A549 (cell line): Measurements from ENCODE around the gene KCNF1. TPM values are rescaled to one million over a fixed set of nuclear protein-coding genes. Genes with fewer than 3 reads are reported as not detected.

ENCODE experiments used
- ATAC-seq, 2 experiments: fragments of 200-7000 bp in 1 of 2; fragments of >200 bp in 1 of 2; cut with Nextera tagmentation in 1 of 2; cut with Tn5 transposase in 1 of 2; 3 replicates each; pipeline versions ENCODE4 v1.8.0 to v1.9.1; 2018 to 2020; ENCODE audit warnings: mild to moderate bottlenecking in 1 of 2, moderate library complexity in 1 of 2
- CTCF ChIA-PET: fragments of 300-600 bp; sonication (Branson Sonifier 250); formaldehyde crosslinking; extraction: SDS; loops from one replicate; lab custom pipeline; 2021; ENCODE audit warnings: antibody characterized with exemption, inconsistent platforms; lab: Yijun Ruan, JAX
- POLR2A ChIA-PET: fragments of 350-600 bp; formaldehyde crosslinking; extraction: SDS; loops from one replicate; lab custom pipeline; 2021; ENCODE audit warnings: antibody characterized with exemption, inconsistent platforms; lab: Yijun Ruan, JAX
- DNase-seq, 2 experiments: peaks; one replicate each; pipeline versions ENCODE4 v3.0.0 to v3.0.0-alpha.2; 2011 to 2016; ENCODE audit warnings: low read depth in 1 of 2, low spot score in 1 of 2
- FAIRE-seq: peaks from 2 replicates; lab custom pipeline; 2011; peaks lifted over from hg19 to GRCh38; lab: Jason Lieb, UNC
- H3K27ac ChIP-seq, 2 experiments: fragments of >200 bp; sonication (Bioruptor Twin); formaldehyde crosslinking; 3 replicates each; pipeline ENCODE4 v1.5.1; 2016 to 2017
- H3K4me1 ChIP-seq: fragments of >200 bp; sonication (Bioruptor Twin); formaldehyde crosslinking; 3 replicates; pipeline ENCODE4 v1.6.1; 2016
- H3K4me2 ChIP-seq: fragments of >200 bp; sonication (Bioruptor Twin); formaldehyde crosslinking; 3 replicates; pipeline ENCODE4 v1.6.1; 2016
- H3K4me3 ChIP-seq: fragments of >200 bp; sonication (Bioruptor Twin); formaldehyde crosslinking; 3 replicates; pipeline ENCODE4 v1.5.1; 2016
- H3K9me3 ChIP-seq: fragments of >200 bp; sonication (Bioruptor Twin); formaldehyde crosslinking; 3 replicates; pipeline ENCODE4 v1.6.1; 2016
- CBX2 ChIP-seq: fragments of 200-600 bp; sonication (generic); IDR thresholded peaks from 2 replicates; pipeline ENCODE4 v1.6.1; 2016; ENCODE audit warnings: low read depth, mild to moderate bottlenecking, borderline replicate concordance
- CBX8 ChIP-seq: fragments of 200-600 bp; sonication (generic); IDR thresholded peaks from 2 replicates; pipeline ENCODE4 v1.6.1; 2016
- CHD2 ChIP-seq: fragments of 150-350 bp; IDR thresholded peaks from 2 replicates; pipeline ENCODE4 v1.6.1; 2014; ENCODE audit warnings: low read length; ENCODE audit not compliant: partially characterized antibody
- CHD4 ChIP-seq: fragments of 200-600 bp; sonication (generic); IDR thresholded peaks from 2 replicates; pipeline ENCODE4 v1.6.1; 2016; ENCODE audit warnings: antibody characterized with exemption, mild to moderate bottlenecking, borderline replicate concordance
- FOSL2 ChIP-seq, 2 experiments: fragments of 450-650 bp in 1 of 2; fragments of >200 bp in 1 of 2; sonication (Bioruptor Twin) in 1 of 2; formaldehyde crosslinking; IDR thresholded peaks; 2 replicates each; pipeline versions ENCODE4 v1.5.0 to v1.6.1; 2016 to 2020; ENCODE audit warnings: mild to moderate bottlenecking in 1 of 2, moderate library complexity in 1 of 2
- HDAC2 ChIP-seq: fragments of 200-600 bp; sonication (generic); IDR thresholded peaks from 2 replicates; pipeline ENCODE4 v1.6.1; 2016
- HEYL ChIP-seq: fragments of 250-450 bp; sonication (Bioruptor Pico); IDR thresholded peaks from 2 replicates; pipeline ENCODE4 v1.8.0; 2021; ENCODE audit warnings: mild to moderate bottlenecking, moderate library complexity
- HOXA7 ChIP-seq: fragments of 250-450 bp; sonication (Bioruptor Pico); IDR thresholded peaks from 2 replicates; pipeline ENCODE4 v1.5.0; 2020; ENCODE audit warnings: mild to moderate bottlenecking, moderate library complexity
- HOXB5 ChIP-seq: fragments of 250-450 bp; sonication (Bioruptor Pico); IDR thresholded peaks from 2 replicates; pipeline ENCODE4 v1.5.0; 2020; ENCODE audit warnings: mild to moderate bottlenecking, moderate library complexity
- JUNB ChIP-seq: fragments of >200 bp; sonication (Bioruptor Twin); formaldehyde crosslinking; IDR thresholded peaks from 2 replicates; pipeline ENCODE4 v1.6.1; 2016
- MAZ ChIP-seq: fragments of 150-350 bp; IDR thresholded peaks from 2 replicates; pipeline ENCODE4 v1.6.1; 2014; ENCODE audit warnings: antibody characterized with exemption, low read depth, low read length, borderline replicate concordance
- NPAS2 ChIP-seq: fragments of 250-450 bp; sonication (Bioruptor Pico); IDR thresholded peaks from 2 replicates; pipeline ENCODE4 v1.8.0; 2022; ENCODE audit warnings: mild to moderate bottlenecking, moderate library complexity, borderline replicate concordance
- PBX3 ChIP-seq: IDR thresholded peaks from 2 replicates; pipeline ENCODE4 v1.6.1; 2012
- PHF8 ChIP-seq: fragments of 200-600 bp; sonication (generic); IDR thresholded peaks from 2 replicates; pipeline ENCODE4 v1.6.1; 2016; ENCODE audit warnings: low read depth, mild to moderate bottlenecking, antibody characterized with exemption, moderate library complexity, borderline replicate concordance
- POLR2A ChIP-seq: IDR thresholded peaks from 2 replicates; pipeline ENCODE4 v1.6.1; 2012; ENCODE audit warnings: mild to moderate bottlenecking, low read length
- RAD21 ChIP-seq, 2 experiments: fragments of >200 bp in 1 of 2; sonication (Bioruptor Twin) in 1 of 2; formaldehyde crosslinking in 1 of 2; IDR thresholded peaks in 1 of 2; conservative IDR thresholded peaks in 1 of 2; 2 replicates in 1 of 2; 3 replicates in 1 of 2; pipeline ENCODE4 v1.6.1; 2012 to 2018; ENCODE audit warnings: inconsistent platforms in 1 of 2
- RNF2 ChIP-seq: fragments of 200-600 bp; sonication (generic); IDR thresholded peaks from 2 replicates; pipeline ENCODE4 v1.6.1; 2016; ENCODE audit warnings: low read depth, mild to moderate bottlenecking, antibody characterized with exemption, moderate library complexity, borderline replicate concordance
- SREBF2 ChIP-seq: fragments of 450-650 bp; IDR thresholded peaks from 2 replicates; pipeline ENCODE4 v1.6.1; 2014; ENCODE audit warnings: mild to moderate bottlenecking, moderate library complexity
- ZC3H11A ChIP-seq: fragments of 450-650 bp; IDR thresholded peaks from 2 replicates; pipeline ENCODE4 v1.6.1; 2014; ENCODE audit warnings: antibody characterized with exemption, mild to moderate bottlenecking
- ZFP36 ChIP-seq: fragments of 450-650 bp; IDR thresholded peaks from 2 replicates; pipeline ENCODE4 v1.6.1; 2014; ENCODE audit warnings: borderline replicate concordance; ENCODE audit not compliant: partially characterized antibody
- WGBS: methylation state at CpG from one replicate; pipeline ENCODE4 v1.1.6; 2017; ENCODE audit errors: missing lambda C conversion rate; 5-methylcytosine and 5-hydroxymethylcytosine counted together
- polyA plus RNA-seq, 4 experiments: library from polyadenylated mRNA; depleted of rRNA in 3 of 4; stranded (reverse); fragments of >200 nt; fragmentation: RNase III in 1 of 4; extraction: RNeasy Plus Mini Kit Qiagen cat#74134 plus additional on column Dnase treatment in 1 of 4; gene quantifications; 2 replicates in 3 of 4; 3 replicates in 1 of 4; pipeline ENCODE4 v1.2.3, GENCODE V29; 2011 to 2017

The KCNF1 gene
- polyA plus RNA-seq, 2 of the 4 experiments (the other 2 are of a cell fraction) = 3.7 to 4.4 TPM

GRCh38 chr2:10923008-10923375, 11.3 kb downstream of the KCNF1 start:
- no peak for ATAC-seq
- no peak for TF ChIP-seq CBX2
- TF ChIP-seq ZFP36 = no peak
- TF ChIP-seq HOXB5 = no peak
- no peak for TF ChIP-seq ZC3H11A
- TF ChIP-seq RNF2 = no peak
- TF ChIP-seq PBX3 = no peak
- TF ChIP-seq CBX8 = no peak
- TF ChIP-seq NPAS2 (CRISPR knock-in tag) = no peak
- TF ChIP-seq HOXA7 = no peak
- TF ChIP-seq HDAC2 = no peak
- TF ChIP-seq RAD21 (conservative IDR thresholded peaks at IDR 0.05 in 1 of 2, IDR thresholded peaks at IDR 0.05 in 1 of 2) = no peak
- no peak for TF ChIP-seq SREBF2
- H3K4me2 ChIP-seq = no peak overlapping the region
- WGBS = 78% methylated on average over 7 of the region's 7 CpGs
- H3K9me3 ChIP-seq = no peaks in the 10 kb centered on the region
- 0 out of 6 replicates have a peak overlapping the region, but pooled peaks of 1 of the 2 experiments have one; percentile 22 for H3K27ac ChIP-seq
- ChIA-PET CTCF (interaction anchor here (3.7 kb wide), 1 partner anchor 12 kb away, joined by 28 read pairs; the partner anchor contains the start of gene KCNF1), POLR2A (no interaction called here)
- no peak for FAIRE-seq
- no peak for DNase-seq
- no peak overlapping the region for H3K4me3 ChIP-seq
- no peaks in the 10 kb centered on the region for H3K4me1 ChIP-seq

GRCh38 chr2:10923965-10924364, 12.2 kb downstream of the KCNF1 start:
- POLR2A ChIA-PET = no interaction called here
- TF ChIP-seq PHF8 = no peak
- H3K4me3 ChIP-seq = no peak overlapping the region
- 0 out of 6 replicates have a peak overlapping the region, but pooled peaks of 1 of the 2 experiments have one; percentile 20 for H3K27ac ChIP-seq
- no peak for ATAC-seq
- FAIRE-seq = no peak
- CTCF ChIA-PET = no interaction called here
- H3K9me3 ChIP-seq = no peaks in the 10 kb centered on the region
- DNase-seq = no peak
- H3K4me2 ChIP-seq = no peak overlapping the region
- H3K4me1 ChIP-seq = no peaks in the 10 kb centered on the region
- 93% methylated on average over 6 of the region's 6 CpGs for WGBS

DNA sequence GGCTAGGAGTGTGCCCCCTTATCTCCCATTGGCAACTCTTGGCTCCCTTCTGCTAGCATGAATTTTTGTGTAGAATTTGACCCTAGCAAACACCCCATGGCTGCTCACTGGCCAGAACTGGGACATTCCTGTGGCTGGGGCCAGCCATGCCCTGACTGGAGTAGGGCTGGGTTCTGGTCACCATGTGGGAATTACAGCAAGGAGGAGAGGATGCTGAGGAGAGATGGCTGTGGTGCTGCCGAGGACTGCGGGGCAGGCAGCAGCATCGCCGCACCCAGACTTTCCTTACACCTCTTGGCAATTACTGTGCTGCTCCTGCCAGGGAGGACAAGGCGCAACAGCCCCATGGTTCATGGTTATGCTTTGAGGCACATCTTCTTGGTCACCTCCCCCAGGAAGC, 12.7 kb downstream of the KCNF1 start:
- Histone ChIP-seq H3K4me1 (no peaks in the 10 kb centered on the region), H3K27ac (peak overlapping the region in 1 of 2 experiments; percentile 27; a peak in 2 of 6 replicates), H3K4me3 (no peak overlapping the region), H3K4me2 (no peak overlapping the region)
- no peak for DNase-seq
- ChIA-PET CTCF (interaction anchor here (1.2 to 11.2 kb wide), 2 partner anchors 11 to 92 kb away, joined by 6 to 120 read pairs; partner anchors contain the start of gene KCNF1), POLR2A (no interaction called here)
- FAIRE-seq = no peak
- ATAC-seq = no peak
- no peak for TF ChIP-seq ZC3H11A
- TF ChIP-seq CHD4 = no peak
- TF ChIP-seq MAZ = no peak
- TF ChIP-seq HEYL (CRISPR knock-in tag) = no peak
- TF ChIP-seq FOSL2 (IDR thresholded peaks at IDR 0.05) = no peak
- TF ChIP-seq FOSL2 (CRISPR knock-in tag; IDR thresholded peaks at IDR 0.05) = no peak
- TF ChIP-seq JUNB = no peak
- no peak for TF ChIP-seq PBX3
- TF ChIP-seq CHD2 = no peak
- no peak for TF ChIP-seq POLR2A
- TF ChIP-seq, all 56 proteins: peak for 0
- H3K9me3 ChIP-seq = no peaks in the 10 kb centered on the region
- WGBS = 97% methylated on average over 5 of the region's 5 CpGs
